Esophagus muscularis mucosa (tissue), 4 donors: ENCODE data around the gene PTX4.

ENCODE experiments used
- EP300 ChIP-seq: sonication (generic); formaldehyde crosslinking; IDR thresholded peaks from one replicate; pipeline ENCODE4 v1.6.1; 2017; ENCODE audit warnings: antibody characterized with exemption
- POLR2A ChIP-seq: fragments of 450-650 bp; IDR thresholded peaks from one replicate; pipeline ENCODE4 v1.6.1; 2017; ENCODE audit warnings: antibody characterized with exemption, moderate library complexity, mild to moderate bottlenecking, low read depth
- POLR2AphosphoS5 ChIP-seq, 2 donors: sonication (generic); formaldehyde crosslinking; IDR thresholded peaks; one replicate each; pipeline ENCODE4 v1.6.1; 2017; ENCODE audit warnings: antibody characterized with exemption in 2 of 2
- TF ChIP-seq, protein P1 (sequence below), 3 experiments: fragments of 200-600 bp in 2 of 3; fragments of 450-650 bp in 1 of 3; sonication (generic) in 2 of 3; IDR thresholded peaks; one replicate each; pipeline ENCODE4 v1.5.1; 2017 to 2019; ENCODE audit warnings: antibody characterized with exemption in 3 of 3, mild to moderate bottlenecking in 2 of 3, moderate library complexity in 1 of 3

DNA sequence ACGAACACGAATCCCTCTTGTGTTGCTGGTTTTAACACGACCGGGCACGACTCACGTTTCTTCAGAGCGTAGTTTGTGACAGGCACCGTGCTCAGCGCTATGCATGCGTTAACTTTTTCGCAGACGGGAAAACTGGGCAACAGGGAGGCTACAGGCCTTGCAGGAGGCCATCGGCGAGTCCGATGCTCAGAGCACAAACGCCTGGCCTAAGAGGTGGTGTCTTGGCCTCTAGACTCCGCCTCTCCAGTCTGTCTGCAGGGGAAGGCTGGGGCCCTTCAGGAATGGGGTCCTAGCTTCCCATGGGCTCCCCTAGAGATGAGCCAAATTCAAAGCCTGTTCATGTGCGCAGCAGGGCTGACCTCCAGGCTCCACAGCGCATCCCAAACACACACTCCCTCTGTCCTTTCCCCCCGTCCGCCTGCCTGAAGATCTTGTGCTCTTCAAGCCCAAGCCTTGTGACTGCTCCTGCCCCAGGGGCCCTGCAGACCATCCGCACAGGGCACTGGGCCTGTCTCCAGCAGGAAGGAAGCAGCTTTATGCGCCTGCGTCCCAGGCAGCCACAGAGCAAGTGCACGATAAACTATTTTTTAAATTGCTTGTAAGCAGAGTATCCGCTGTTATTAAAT is 17.1 kb downstream of the PTX4 start:
- TF ChIP-seq EP300 (no peak), POLR2A (no peak), POLR2AphosphoS5 (IDR thresholded peaks at IDR 0.05) (no peak)
- TF ChIP-seq, protein P1, sequence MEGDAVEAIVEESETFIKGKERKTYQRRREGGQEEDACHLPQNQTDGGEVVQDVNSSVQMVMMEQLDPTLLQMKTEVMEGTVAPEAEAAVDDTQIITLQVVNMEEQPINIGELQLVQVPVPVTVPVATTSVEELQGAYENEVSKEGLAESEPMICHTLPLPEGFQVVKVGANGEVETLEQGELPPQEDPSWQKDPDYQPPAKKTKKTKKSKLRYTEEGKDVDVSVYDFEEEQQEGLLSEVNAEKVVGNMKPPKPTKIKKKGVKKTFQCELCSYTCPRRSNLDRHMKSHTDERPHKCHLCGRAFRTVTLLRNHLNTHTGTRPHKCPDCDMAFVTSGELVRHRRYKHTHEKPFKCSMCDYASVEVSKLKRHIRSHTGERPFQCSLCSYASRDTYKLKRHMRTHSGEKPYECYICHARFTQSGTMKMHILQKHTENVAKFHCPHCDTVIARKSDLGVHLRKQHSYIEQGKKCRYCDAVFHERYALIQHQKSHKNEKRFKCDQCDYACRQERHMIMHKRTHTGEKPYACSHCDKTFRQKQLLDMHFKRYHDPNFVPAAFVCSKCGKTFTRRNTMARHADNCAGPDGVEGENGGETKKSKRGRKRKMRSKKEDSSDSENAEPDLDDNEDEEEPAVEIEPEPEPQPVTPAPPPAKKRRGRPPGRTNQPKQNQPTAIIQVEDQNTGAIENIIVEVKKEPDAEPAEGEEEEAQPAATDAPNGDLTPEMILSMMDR (IDR thresholded peaks at IDR 0.05), result no peak
